ENCODE data around the gene ULK3. TPM values are rescaled to one million over a fixed set of nuclear protein-coding genes. Genes with fewer than 3 reads are reported as not detected.
"Not testable (repeated sequence)": the region's sequence is repeated elsewhere in the genome, so short reads cannot be mapped to it uniquely, and the experiment has no call there.

Gene ULK3
- total RNA-seq, 4 donors from 2014 or later, result 39.0 to 56.5 (median 48.1) TPM

GRCh38 chr15:74889883-74890664 lies 47.1 kb upstream of the ULK3 start, which contains the start of gene MPI:
MPI (plus strand) TSS chr15:74890042; CDS start chr15:74890074, 32 bp downstream.
- intact Hi-C loops (cut with DNase I; ENCODE audit: low total_unique reads) (no loop called here), in situ Hi-C loops (cut with MboI; ENCODE audit: low sequenced_read_pairs in 4 of 4) (no loop called here)
- peaks cover 0 to 13% of the 10 kb centered on the region in 2 donors for H3K36me3 ChIP-seq
- TF ChIP-seq POLR2A (IDR thresholded peaks at IDR 0.05) (peak; percentile 51 to 62), CTCF (IDR thresholded peaks at IDR 0.05 in 4 of 5, conservative IDR thresholded peaks at IDR 0.05 in 1 of 5) (peak in 2 of 5 experiments; percentile 13 to 46)
- DNase-seq (peak; percentile 71 to 81), ATAC-seq (peak; percentile 91 to 93)
- peak within 1 kb of the TSS; percentile 88 to 96 (median 92) for H3K27ac ChIP-seq
- no peaks in the 10 kb centered on the region for H3K9me3 ChIP-seq
- peaks cover 25 to 28% of the 10 kb centered on the region in 2 donors for H3K4me1 ChIP-seq
- peak within 1 kb of the TSS; percentile 88 to 100 (median 92) for H3K4me3 ChIP-seq
- H3K27me3 ChIP-seq, result no peaks in the 10 kb centered on the region

- DNase-seq (no peak), ATAC-seq (peak; percentile 22 to 32)
- Histone ChIP-seq H3K27ac (peak overlapping the region; percentile 88 to 96 (median 92)), H3K4me3 (peak overlapping the region; percentile 88 to 100 (median 92)), H3K4me1 (peaks cover 25 to 28% of the 10 kb centered on the region in 2 donors), H3K27me3 (no peaks in the 10 kb centered on the region), H3K36me3 (peaks cover 0 to 13% of the 10 kb centered on the region in 2 donors), H3K9me3 (no peaks in the 10 kb centered on the region)
- TF ChIP-seq CTCF (IDR thresholded peaks at IDR 0.05 in 4 of 5, conservative IDR thresholded peaks at IDR 0.05 in 1 of 5) (no peak), POLR2A (IDR thresholded peaks at IDR 0.05) (no peak)
- intact Hi-C loops (cut with DNase I; ENCODE audit: low total_unique reads) (no loop called here), in situ Hi-C loops (cut with MboI; ENCODE audit: low sequenced_read_pairs in 4 of 4) (no loop called here)
These were observed 46.5 kb upstream of the ULK3 start for GRCh38 chr15:74889390-74889882.

DNA sequence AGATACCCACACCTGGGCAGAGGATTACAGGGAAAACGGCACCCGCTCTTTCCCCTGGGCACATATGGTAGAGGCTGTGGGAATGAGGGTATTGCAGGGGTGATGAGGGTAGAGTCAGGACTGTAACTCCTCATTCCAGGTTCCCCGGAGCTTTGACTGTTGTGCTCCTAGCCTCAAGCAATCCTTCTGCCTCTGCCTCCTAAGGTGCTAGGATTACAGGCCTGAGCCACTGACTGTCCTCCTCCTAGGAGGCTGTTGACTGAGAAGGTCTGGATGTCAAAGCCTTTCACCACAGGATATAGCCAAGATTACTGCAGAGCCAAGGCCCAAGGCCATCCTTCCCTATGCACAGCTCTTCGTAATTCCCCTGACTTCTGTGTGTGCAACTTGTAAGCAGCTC lies 45.8 kb upstream of the ULK3 start:
- TF ChIP-seq POLR2A (IDR thresholded peaks at IDR 0.05), result no peak
- TF ChIP-seq CTCF (IDR thresholded peaks at IDR 0.05 in 4 of 5, conservative IDR thresholded peaks at IDR 0.05 in 1 of 5), result no peak
- no peak overlapping the region for H3K4me3 ChIP-seq
- peaks cover 0 to 12% of the 10 kb centered on the region in 2 donors for H3K36me3 ChIP-seq
- no peaks in the 10 kb centered on the region for H3K9me3 ChIP-seq
- peak overlapping the region in 1 of 4 donors; percentile 96 for H3K27ac ChIP-seq
- no peaks in the 10 kb centered on the region for H3K27me3 ChIP-seq
- no peak for DNase-seq
- no peak for ATAC-seq
- in situ Hi-C loops (cut with MboI; ENCODE audit: low sequenced_read_pairs in 4 of 4) (no loop called here), intact Hi-C loops (cut with DNase I; ENCODE audit: low total_unique reads) (no loop called here)
- peaks cover 25 to 28% of the 10 kb centered on the region in 2 donors for H3K4me1 ChIP-seq

GRCh38 chr15:74887537-74888193 lies 44.7 kb upstream of the ULK3 start:
- H3K27me3 ChIP-seq; ATAC-seq; H3K36me3 ChIP-seq; DNase-seq; H3K4me3 ChIP-seq; H3K27ac ChIP-seq; H3K9me3 ChIP-seq; in situ Hi-C loops (cut with MboI; ENCODE audit: low sequenced_read_pairs in 4 of 4); intact Hi-C loops (cut with DNase I; ENCODE audit: low total_unique reads): not testable (repeated sequence)
- H3K4me1 ChIP-seq, result peaks cover 25 to 28% of the 10 kb centered on the region in 2 donors

GRCh38 chr15:74885461-74885860 lies 42.5 kb upstream of the ULK3 start:
- in situ Hi-C loops (cut with MboI; ENCODE audit: low sequenced_read_pairs in 4 of 4), result no loop called here
- Histone ChIP-seq H3K9me3 (no peaks in the 10 kb centered on the region), H3K27ac (no peak overlapping the region), H3K4me1 (peaks cover 10 to 14% of the 10 kb centered on the region in 2 donors), H3K4me3 (no peak overlapping the region), H3K36me3 (no peaks in the 10 kb centered on the region), H3K27me3 (no peaks in the 10 kb centered on the region)
- no peak for ATAC-seq
- intact Hi-C loops (cut with DNase I; ENCODE audit: low total_unique reads), result no loop called here
- DNase-seq, result no peak
- TF ChIP-seq POLR2A (IDR thresholded peaks at IDR 0.05), result no peak
- no peak for TF ChIP-seq CTCF (IDR thresholded peaks at IDR 0.05 in 4 of 5, conservative IDR thresholded peaks at IDR 0.05 in 1 of 5)
